HG02885 (cell line): ENCODE results near the gene KITLG.
"Not testable (repeated sequence)": the region's sequence is repeated elsewhere in the genome, so short reads cannot be mapped to it uniquely, and the experiment has no call there.

ENCODE experiments used
- ATAC-seq: cut with Tn5 transposase; IDR thresholded peaks from one replicate; pipeline ENCODE4 v1.9.1; 2021; ENCODE audit warnings: mild to moderate bottlenecking; ENCODE audit not compliant: unreplicated experiment, poor library complexity

Gene KITLG

GRCh38 chr12:88501972-88502938, 78.0 kb downstream of the KITLG start:
- no peak for ATAC-seq

GRCh38 chr12:88496891-88497371, 83.3 kb downstream of the KITLG start:
- no peak for ATAC-seq

GRCh38 chr12:88496429-88496828, 83.8 kb downstream of the KITLG start:
- ATAC-seq, result no peak

- no peak for ATAC-seq
Observed at GRCh38 chr12:88495031-88495430, 85.2 kb downstream of the KITLG start.

DNA sequence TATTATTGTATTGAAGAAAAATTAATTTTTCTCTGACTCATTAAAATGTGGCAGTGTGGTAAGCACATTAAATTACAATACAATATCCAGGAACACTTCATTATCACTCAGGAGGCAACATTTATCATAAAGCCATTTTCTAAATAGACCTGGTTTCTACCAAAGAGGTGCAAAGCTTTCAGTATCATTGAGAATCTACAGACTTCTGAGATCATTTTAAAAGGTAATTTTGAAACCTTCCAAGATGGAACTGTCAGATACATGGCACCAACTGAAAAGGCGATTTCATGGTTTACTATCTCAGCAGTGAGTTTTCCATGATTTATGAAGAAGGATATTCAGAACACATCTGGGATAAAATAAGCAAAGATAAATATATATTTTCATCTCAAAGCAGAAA, 85.8 kb downstream of the KITLG start:
- no peak for ATAC-seq

DNA sequence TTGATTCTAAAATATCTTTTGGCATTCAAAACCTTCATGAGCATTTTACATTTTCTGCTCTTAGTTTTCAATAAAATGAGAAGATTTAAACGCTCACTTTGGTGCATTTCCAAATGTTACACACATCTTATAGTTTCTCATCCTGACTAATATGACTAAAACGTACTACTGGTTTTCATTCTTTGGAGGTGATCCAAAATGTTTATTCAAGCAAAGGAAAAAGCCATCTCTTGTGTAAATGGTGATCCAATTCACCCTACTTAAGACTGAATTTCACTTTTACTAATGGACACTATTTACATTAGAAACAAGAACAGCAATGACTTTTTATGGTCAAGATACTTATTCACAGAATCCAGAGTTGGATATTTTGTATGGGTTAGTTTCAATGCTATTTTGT, 86.6 kb downstream of the KITLG start:
- no peak for ATAC-seq

DNA sequence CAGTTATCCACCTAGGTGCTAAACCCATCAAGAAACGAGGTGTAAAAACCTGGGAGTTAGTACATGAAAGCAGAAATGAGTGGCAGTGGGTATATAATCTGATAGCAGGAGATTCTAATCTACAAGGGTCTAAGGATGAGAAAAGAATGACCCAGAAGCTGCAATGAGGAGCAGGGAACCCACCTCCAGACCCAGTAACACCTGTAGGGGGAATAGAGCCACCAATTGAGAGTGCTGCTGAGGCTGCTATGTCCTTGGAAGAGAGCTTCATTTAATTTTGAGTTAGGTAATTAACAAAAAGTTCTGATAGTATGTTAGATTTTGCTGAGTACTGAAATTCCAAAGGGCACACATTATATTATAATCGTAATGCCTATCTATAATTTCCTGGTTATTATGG, 89.8 kb downstream of the KITLG start:
- ATAC-seq, result no peak

DNA sequence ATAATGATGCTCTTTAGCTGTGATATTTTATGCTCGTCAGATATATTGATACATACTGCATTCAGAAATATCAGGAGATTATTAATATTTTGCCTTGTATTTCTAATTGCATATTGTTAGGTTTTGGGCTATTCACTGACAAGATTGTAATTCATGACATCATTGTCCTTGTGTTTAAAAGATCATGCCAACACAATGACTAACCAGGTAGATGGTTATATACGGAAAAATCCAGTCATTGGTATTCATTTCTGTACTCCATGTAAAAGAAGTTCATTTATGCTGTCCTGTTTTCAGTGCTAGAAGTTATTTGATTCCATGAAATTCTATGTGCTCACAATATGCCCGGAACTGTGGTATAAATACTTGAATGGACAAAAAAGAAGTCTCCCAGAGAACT, 107.5 kb downstream of the KITLG start:
- ATAC-seq, result no peak

DNA sequence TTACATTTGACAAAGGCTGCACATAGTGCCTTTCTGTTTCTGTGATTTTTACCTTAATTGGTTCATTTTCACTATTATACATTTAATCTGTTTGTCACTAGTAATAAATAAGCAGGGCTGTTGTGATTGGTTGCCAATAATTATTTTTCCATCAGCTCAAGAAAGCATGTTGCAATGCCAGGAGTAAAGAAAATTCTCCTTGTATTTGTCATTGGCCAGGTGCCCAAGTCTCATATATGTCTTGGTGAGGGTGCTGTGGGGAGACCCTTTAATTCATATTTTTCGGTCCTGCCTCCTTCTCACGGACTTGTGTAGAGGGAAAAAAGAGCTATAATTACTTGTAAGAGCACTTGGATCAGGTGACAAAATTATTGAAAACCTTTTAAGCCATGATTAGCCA, 108.0 kb downstream of the KITLG start:
- no peak for ATAC-seq

- ATAC-seq, result no peak
Observed at GRCh38 chr12:88471331-88472045, 108.8 kb downstream of the KITLG start.

DNA sequence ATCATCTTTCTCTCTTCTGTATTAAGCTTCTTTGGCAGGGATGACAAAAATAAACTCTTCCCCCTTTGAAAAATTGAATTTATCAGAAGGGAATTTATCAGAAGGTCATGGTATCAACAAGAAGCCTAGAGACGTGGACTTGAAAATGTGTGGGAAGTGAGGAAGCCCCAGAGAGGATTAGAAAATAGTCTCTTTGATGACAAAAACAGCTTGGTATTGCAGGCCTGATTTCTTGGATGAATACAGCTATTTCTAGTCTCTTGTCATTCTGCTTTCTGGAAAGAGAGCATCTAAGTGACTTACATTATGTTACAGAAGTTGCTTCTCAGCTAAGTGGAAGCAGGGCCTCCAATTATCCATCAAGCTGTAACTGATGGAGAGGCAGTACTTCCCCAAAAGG, 111.1 kb downstream of the KITLG start:
- ATAC-seq, result no peak

GRCh38 chr12:88468581-88468980, 111.7 kb downstream of the KITLG start:
- ATAC-seq, result no peak

- ATAC-seq, result not testable (repeated sequence)
Observed at GRCh38 chr12:88466708-88467107, 113.6 kb downstream of the KITLG start.

DNA sequence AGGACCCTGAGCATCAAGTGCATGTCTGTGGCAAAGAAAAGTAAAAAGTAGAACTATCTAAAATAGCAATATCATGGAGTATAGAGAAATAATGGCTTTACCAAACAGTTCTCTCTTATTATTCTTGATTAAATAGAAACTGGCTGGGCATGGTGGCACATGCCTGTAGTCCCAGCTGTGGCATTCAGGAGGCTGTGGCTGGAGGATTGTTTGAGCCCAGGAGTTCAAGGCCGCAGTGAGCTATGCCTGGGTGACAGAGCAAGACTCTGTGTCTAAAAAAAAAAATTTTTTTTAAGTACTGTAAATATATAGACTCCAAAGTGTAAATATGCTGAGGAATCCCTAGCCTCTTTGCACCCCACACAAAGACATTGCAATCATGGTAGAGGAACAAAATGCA, 121.9 kb downstream of the KITLG start:
- ATAC-seq, result no peak

- no peak for ATAC-seq
Observed at GRCh38 chr12:88453323-88453722, 126.9 kb downstream of the KITLG start.

GRCh38 chr12:88451205-88451604, 129.1 kb downstream of the KITLG start:
- ATAC-seq, result no peak

- ATAC-seq, result no peak
Observed at GRCh38 chr12:88450136-88450535, 130.1 kb downstream of the KITLG start.

GRCh38 chr12:88448337-88448915, 131.8 kb downstream of the KITLG start:
- ATAC-seq, result no peak

- ATAC-seq, result no peak
Observed at GRCh38 chr12:88445705-88446394, 134.4 kb downstream of the KITLG start.

DNA sequence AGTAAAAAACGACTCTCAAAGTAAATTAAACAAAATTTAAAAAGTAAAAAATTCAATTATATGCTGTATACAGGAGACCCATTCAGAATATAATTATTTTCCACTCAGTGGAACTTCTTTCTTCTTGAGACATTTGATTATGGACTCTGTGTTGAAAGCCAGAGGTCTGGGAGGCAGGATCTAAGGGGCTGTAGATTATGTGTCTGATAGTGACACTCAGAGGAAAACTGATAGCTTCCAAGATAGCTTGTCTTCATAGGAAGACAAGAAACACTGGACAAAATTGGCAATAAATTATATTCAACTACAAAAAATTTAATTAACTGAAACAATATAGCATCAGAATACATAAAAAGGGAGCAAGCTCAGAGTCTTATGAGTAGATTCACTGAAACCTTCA, 135.8 kb downstream of the KITLG start:
- ATAC-seq, result no peak
